ENCODE results near the gene WNT11.

DNA sequence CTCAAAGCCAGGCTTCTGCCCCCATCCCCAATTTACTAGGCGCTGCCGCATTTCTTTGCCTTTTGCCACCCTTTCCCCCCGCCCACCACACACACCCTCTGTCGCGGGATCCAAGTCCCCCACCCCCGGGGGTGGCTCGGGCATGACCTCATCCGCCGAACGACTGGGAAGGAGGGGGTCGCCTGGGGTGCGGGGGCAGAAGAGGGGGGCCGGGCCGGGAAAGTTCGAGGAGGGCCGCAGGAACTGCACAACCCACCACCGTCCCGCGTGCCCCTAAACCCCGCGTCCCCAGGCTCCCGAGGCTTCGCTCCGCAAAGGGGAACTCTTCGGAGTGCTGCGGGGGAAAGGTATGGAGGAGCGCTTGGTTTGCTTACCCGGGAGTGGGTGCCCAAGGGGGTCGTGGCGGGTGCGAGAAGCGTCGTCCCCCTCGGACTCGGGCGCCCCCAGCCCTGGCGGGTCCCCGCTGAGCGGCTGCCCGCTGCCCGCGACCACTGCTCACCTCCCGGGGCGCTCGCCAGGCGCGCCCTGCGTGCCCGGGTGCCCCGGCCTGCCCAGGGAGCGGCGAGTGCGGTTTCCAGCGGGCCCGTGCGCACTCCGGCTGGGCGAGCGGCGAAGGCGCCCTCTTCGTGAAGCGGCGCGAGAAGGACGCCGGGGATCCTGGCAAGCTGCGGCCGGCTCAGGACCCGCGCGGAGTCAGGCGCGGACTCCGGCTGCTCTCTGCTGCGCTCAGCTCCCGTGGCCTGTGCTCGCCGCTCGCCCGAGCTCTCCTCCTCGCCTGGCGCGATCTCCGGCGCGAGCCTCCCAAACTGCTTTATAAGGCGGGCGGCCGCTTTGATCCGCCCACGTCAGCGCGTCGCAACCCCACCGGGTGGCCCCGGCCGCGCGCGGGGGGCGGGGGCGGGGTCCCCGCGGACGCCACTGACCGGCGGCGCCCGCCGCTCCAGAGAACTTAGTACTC, 4.0 kb upstream of the WNT11 start:
- no peak for TF ChIP-seq EZH2phosphoT487 (IDR thresholded peaks at IDR 0.05; ENCODE audit: insufficient read depth, low read depth)
- no peak for TF ChIP-seq EZH2 (IDR thresholded peaks at IDR 0.05; ENCODE audit: insufficient read depth, poor library complexity, severe bottlenecking)

Data from GM23248 (cell line).